T-helper 2 cell treated with Interferon-gamma antibody and Interleukin-4, amounts not matched to agents 5 μg/mL and 100 μg/mL, for 36 hours (primary cell): Measurements from ENCODE around the gene CHM.
A peak's percentile ranks its signal among the peaks of the same experiment; 100 is the strongest.
"Not testable (repeated sequence)": the region's sequence is repeated elsewhere in the genome, so short reads cannot be mapped to it uniquely, and the experiment has no call there.

Source experiments
- DNase-seq: peaks from one replicate; pipeline ENCODE4 v3.0.0; 2021; ENCODE audit warnings: low spot score
- H3K27ac Mint-ChIP-seq: one replicate; pipeline ENCODE4 v1.8.0; 2021; ENCODE audit warnings: mild to moderate bottlenecking, mixed read lengths
- H3K27me3 Mint-ChIP-seq: one replicate; pipeline ENCODE4 v1.8.0; 2021; ENCODE audit warnings: low read depth, mixed read lengths
- H3K36me3 Mint-ChIP-seq: one replicate; pipeline ENCODE4 v1.8.0; 2021; ENCODE audit warnings: low read depth, mixed read lengths
- H3K4me1 Mint-ChIP-seq: one replicate; pipeline ENCODE4 v1.8.0; 2021; ENCODE audit warnings: low read depth, mixed read lengths
- H3K4me3 Mint-ChIP-seq: one replicate; pipeline ENCODE4 v1.8.0; 2022; ENCODE audit warnings: mild to moderate bottlenecking, moderate library complexity, mixed read lengths
- H3K9me3 Mint-ChIP-seq: one replicate; pipeline ENCODE4 v1.8.0; 2021; ENCODE audit warnings: mixed read lengths

CHM gene

DNA sequence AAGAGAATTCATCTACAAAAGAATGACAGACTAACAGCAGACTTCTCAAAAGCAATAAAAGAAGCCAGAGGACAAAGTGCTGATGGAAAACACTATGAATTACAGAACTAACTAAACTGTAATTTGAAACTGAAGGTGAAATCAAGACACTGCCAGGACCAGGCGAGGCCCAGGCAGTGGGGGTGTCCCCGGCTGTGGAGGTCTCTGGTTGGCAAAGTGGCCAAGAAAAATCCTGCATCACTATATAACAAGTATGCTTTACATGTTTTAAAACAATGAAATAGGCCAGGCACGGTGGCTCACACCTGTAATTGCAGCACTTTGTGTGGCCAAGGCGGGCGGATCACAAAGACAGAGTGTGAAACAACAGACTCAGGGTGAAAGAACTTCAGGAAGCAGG is 32.9 kb downstream of the CHM start:
- no peak for DNase-seq
- H3K27me3 Mint-ChIP-seq: no peaks in the 10 kb centered on the region
- H3K27ac Mint-ChIP-seq: no peak overlapping the region
- H3K4me3 Mint-ChIP-seq: no peak overlapping the region
- H3K36me3 Mint-ChIP-seq: peaks cover 20% of the 10 kb centered on the region
- H3K4me1 Mint-ChIP-seq: peaks cover 5% of the 10 kb centered on the region
- peaks cover 7% of the 10 kb centered on the region for H3K9me3 Mint-ChIP-seq

- Mint-ChIP-seq H3K27me3 (no peaks in the 10 kb centered on the region), H3K36me3 (peaks cover 20% of the 10 kb centered on the region), H3K27ac (no peak overlapping the region), H3K4me1 (peaks cover 5% of the 10 kb centered on the region), H3K4me3 (no peak overlapping the region), H3K9me3 (peaks cover 7% of the 10 kb centered on the region)
- no peak for DNase-seq
These were observed 33.6 kb downstream of the CHM start for GRCh38 chrX:86013792-86014191.

DNA sequence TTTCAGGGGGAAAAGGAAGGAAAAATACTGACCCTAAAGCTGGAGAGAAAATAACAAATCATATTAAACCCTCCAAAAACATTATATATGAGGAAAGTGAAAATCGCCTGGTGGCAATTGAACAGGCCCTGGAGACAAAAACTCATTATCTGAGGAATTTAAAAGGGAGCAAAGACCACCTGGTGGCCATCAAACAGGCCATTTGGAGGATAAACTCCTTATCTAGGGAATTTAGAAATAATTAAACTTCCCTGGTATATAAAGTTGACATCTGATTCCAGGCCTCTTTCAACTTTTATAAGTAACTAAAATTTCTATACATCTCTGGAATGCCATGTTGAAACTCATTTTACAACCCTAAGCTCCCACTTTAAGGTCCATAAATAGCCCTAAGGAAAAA is 35.2 kb downstream of the CHM start:
- peaks cover 3% of the 10 kb centered on the region for H3K4me1 Mint-ChIP-seq
- H3K36me3 Mint-ChIP-seq: peaks cover 19% of the 10 kb centered on the region
- H3K27me3 Mint-ChIP-seq: no peaks in the 10 kb centered on the region
- no peak overlapping the region for H3K4me3 Mint-ChIP-seq
- H3K27ac Mint-ChIP-seq: no peak overlapping the region
- peaks cover 7% of the 10 kb centered on the region for H3K9me3 Mint-ChIP-seq
- DNase-seq: no peak

GRCh38 chrX:86009803-86010202 is 37.6 kb downstream of the CHM start:
- H3K27ac Mint-ChIP-seq, H3K4me3 Mint-ChIP-seq, H3K27me3 Mint-ChIP-seq, H3K9me3 Mint-ChIP-seq, H3K4me1 Mint-ChIP-seq, DNase-seq: not testable (repeated sequence)
- peaks cover 19% of the 10 kb centered on the region for H3K36me3 Mint-ChIP-seq

GRCh38 chrX:86007891-86008290 is 39.5 kb downstream of the CHM start:
- not testable (repeated sequence) for H3K9me3 Mint-ChIP-seq, H3K4me3 Mint-ChIP-seq, H3K27ac Mint-ChIP-seq, H3K27me3 Mint-ChIP-seq, H3K4me1 Mint-ChIP-seq, DNase-seq
- peaks cover 19% of the 10 kb centered on the region for H3K36me3 Mint-ChIP-seq

DNA sequence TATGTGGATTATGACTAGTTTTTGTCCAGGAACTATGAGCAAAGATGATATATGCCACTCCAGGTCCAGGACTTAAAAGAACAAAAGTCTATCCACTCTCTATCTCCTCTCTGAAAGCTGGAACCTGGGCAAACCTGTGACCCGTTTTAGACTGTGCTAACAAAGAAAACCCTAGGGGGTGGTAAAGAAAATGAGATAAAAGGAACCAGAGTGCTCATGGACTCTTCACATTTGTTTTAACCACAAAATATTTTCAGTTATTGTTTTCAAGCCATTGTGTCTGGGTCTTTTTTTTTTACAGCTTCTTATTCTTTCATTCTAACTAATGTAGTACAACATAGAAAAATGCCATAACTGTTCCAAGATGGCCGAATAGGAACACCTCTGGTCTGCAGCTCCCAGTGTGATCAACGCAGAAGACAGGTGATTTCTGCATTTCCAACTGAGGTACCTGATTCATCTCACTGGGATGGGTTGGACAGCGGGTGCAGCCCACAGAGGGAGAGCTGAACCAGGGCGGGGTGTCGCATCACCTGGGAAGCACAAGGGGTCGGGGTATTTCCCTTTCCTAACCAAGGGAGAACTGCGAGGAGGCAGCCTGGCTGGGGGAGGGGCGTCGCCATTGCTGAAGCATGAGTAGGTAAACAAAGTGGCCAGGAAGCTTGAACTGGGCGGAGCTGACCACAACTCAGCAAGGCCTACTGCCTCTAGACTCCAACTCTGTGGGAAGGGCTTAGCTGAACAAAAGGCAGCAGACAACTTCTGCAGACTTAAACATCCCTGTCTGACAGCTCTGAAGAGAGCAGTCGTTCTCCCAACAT is 45.1 kb downstream of the CHM start:
- no peak for DNase-seq
- Mint-ChIP-seq H3K27ac (peak overlapping the region; percentile 26), H3K4me1 (peaks cover 16% of the 10 kb centered on the region), H3K27me3 (no peaks in the 10 kb centered on the region), H3K4me3 (peak overlapping the region; percentile 43), H3K9me3 (no peaks in the 10 kb centered on the region), H3K36me3 (peaks cover 12% of the 10 kb centered on the region)

DNA sequence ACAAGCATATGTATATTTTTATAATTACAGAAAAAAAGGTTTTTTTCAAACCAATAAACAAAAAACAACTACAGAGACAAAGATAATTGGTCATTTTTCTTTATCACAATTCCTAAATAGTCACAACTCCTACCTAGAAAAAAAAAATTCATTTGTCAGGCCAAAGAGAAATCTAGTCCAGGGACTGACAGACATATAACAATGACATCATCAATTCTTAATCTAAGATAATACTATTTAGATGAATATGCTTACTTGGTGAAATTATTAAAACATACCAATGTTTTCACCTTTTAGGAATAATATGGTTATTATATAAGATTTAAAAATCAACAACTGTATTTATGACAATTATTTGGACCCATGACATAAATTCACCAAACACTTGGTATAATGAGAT is 48.4 kb downstream of the CHM start:
- H3K9me3 Mint-ChIP-seq: no peaks in the 10 kb centered on the region
- peaks cover 18% of the 10 kb centered on the region for H3K4me1 Mint-ChIP-seq
- H3K4me3 Mint-ChIP-seq: no peak overlapping the region
- H3K27me3 Mint-ChIP-seq: no peaks in the 10 kb centered on the region
- peaks cover 4% of the 10 kb centered on the region for H3K36me3 Mint-ChIP-seq
- H3K27ac Mint-ChIP-seq: no peak overlapping the region
- no peak for DNase-seq

- Mint-ChIP-seq H3K4me3 (no peak overlapping the region), H3K9me3 (no peaks in the 10 kb centered on the region), H3K27me3 (no peaks in the 10 kb centered on the region)
These were observed 50.8 kb downstream of the CHM start for GRCh38 chrX:85996555-85996954.

DNA sequence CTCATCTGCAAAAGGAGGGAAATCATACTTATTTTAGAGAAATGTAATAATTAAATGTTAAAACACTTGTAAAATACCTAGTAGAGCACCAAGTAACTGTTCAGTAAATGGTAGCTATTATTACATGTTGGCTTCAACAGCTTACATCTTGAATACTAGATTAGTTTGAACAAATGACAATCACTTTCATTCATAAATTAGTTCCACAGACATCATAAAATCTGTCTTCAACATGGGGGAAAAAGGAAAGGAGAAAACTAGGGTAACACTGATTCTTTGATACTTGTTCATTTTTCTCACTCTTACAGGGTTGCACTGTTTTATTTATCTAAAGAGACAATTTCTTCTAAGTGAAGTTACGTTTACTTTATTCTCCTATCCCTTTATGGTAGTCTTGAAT is 51.7 kb downstream of the CHM start:
- Mint-ChIP-seq H3K4me3 (no peak overlapping the region), H3K27ac (no peak overlapping the region), H3K27me3 (no peaks in the 10 kb centered on the region), H3K4me1 (peaks cover 12% of the 10 kb centered on the region), H3K36me3 (peaks cover 2% of the 10 kb centered on the region), H3K9me3 (no peaks in the 10 kb centered on the region)
- DNase-seq: no peak

More at GRCh38 chrX:85996555-85996954, 50.8 kb downstream of the CHM start:
- Mint-ChIP-seq H3K4me1 (peaks cover 12% of the 10 kb centered on the region), H3K27ac (no peak overlapping the region), H3K36me3 (peaks cover 2% of the 10 kb centered on the region)
- no peak for DNase-seq

- Mint-ChIP-seq H3K36me3 (peaks cover 2% of the 10 kb centered on the region), H3K4me3 (no peak overlapping the region), H3K4me1 (peaks cover 11% of the 10 kb centered on the region), H3K27me3 (no peaks in the 10 kb centered on the region), H3K9me3 (no peaks in the 10 kb centered on the region), H3K27ac (no peak overlapping the region)
- no peak for DNase-seq
These were observed 52.6 kb downstream of the CHM start for GRCh38 chrX:85994797-85995196.

- Mint-ChIP-seq H3K9me3 (no peaks in the 10 kb centered on the region), H3K4me3 (no peak overlapping the region), H3K36me3 (peaks cover 2% of the 10 kb centered on the region), H3K27ac (no peak overlapping the region), H3K27me3 (no peaks in the 10 kb centered on the region), H3K4me1 (peaks cover 11% of the 10 kb centered on the region)
- DNase-seq: no peak
These were observed 53.1 kb downstream of the CHM start for GRCh38 chrX:85994228-85994627.

- no peak for DNase-seq
- H3K36me3 Mint-ChIP-seq: peaks cover 2% of the 10 kb centered on the region
- H3K27me3 Mint-ChIP-seq: no peaks in the 10 kb centered on the region
- H3K27ac Mint-ChIP-seq: peak overlapping the region; percentile 19
- no peak overlapping the region for H3K4me3 Mint-ChIP-seq
- peaks cover 3% of the 10 kb centered on the region for H3K9me3 Mint-ChIP-seq
- peaks cover 11% of the 10 kb centered on the region for H3K4me1 Mint-ChIP-seq
These were observed 53.7 kb downstream of the CHM start for GRCh38 chrX:85993539-85994197.

- H3K4me3 Mint-ChIP-seq: no peak overlapping the region
- peaks cover 11% of the 10 kb centered on the region for H3K4me1 Mint-ChIP-seq
- DNase-seq: no peak
- H3K27ac Mint-ChIP-seq: no peak overlapping the region
- no peaks in the 10 kb centered on the region for H3K27me3 Mint-ChIP-seq
- peaks cover 9% of the 10 kb centered on the region for H3K9me3 Mint-ChIP-seq
- H3K36me3 Mint-ChIP-seq: peaks cover 2% of the 10 kb centered on the region
These were observed 54.5 kb downstream of the CHM start for GRCh38 chrX:85992811-85993229.

DNA sequence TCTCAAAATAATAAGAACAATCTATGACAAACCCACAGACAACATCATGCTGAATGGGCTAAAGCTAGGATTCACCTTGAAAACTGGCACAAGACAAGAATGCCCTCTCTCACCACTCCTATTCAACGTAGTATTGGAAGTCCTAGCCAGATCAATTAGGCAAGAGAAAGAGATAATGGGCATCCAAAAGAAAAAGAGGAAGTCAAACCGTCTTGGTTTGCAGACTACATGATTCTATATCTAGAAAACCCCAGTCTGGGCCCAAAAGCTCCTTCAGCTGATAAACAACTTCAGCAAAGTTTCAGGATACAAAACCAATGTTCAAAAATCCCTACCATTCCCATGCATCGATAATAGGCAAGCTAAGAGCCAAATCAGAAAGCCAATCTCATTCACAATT is 59.0 kb downstream of the CHM start:
- Mint-ChIP-seq H3K9me3 (peaks cover 9% of the 10 kb centered on the region), H3K4me3 (no peak overlapping the region), H3K4me1 (peaks cover 4% of the 10 kb centered on the region), H3K27me3 (no peaks in the 10 kb centered on the region), H3K36me3 (no peaks in the 10 kb centered on the region), H3K27ac (no peak overlapping the region)
- no peak for DNase-seq
